Hepatocyte (in vitro differentiated cells): ENCODE data around the gene ERFL. TPM values are rescaled to one million over a fixed set of nuclear protein-coding genes. Genes with fewer than 3 reads are reported as not detected.

ENCODE experiments used
- DNase-seq: peaks from one replicate; pipeline ENCODE4 v3.0.0-alpha.2; 2016; ENCODE audit warnings: low spot score
- H2AFZ ChIP-seq: fragments of 200-600 bp; sonication (generic); 2 replicates; pipeline ENCODE4 v1.6.0; 2016; ENCODE audit warnings: antibody characterized with exemption, mild to moderate bottlenecking
- H3K27ac ChIP-seq: fragments of 200-600 bp; sonication (generic); 2 replicates; pipeline ENCODE4 v1.5.1; 2016; ENCODE audit warnings: mild to moderate bottlenecking
- H3K27me3 ChIP-seq: fragments of 200-600 bp; sonication (generic); 2 replicates; pipeline ENCODE4 v1.6.1; 2016
- H3K36me3 ChIP-seq: fragments of 200-600 bp; sonication (generic); replicated peaks from 2 replicates; pipeline ENCODE4 v1.5.1; 2016; ENCODE audit warnings: low read depth; ENCODE audit not compliant: insufficient read depth
- H3K4me1 ChIP-seq: fragments of 200-600 bp; sonication (generic); 2 replicates; pipeline ENCODE4 v1.5.1; 2016; ENCODE audit warnings: mild to moderate bottlenecking, moderate library complexity; ENCODE audit not compliant: insufficient read depth
- H3K4me2 ChIP-seq: fragments of 200-600 bp; sonication (generic); 2 replicates; pipeline ENCODE4 v1.6.0; 2016
- H3K4me3 ChIP-seq: fragments of 200-600 bp; sonication (generic); 2 replicates; pipeline ENCODE4 v1.5.1; 2016; ENCODE audit warnings: mild to moderate bottlenecking
- H3K79me2 ChIP-seq: fragments of 200-600 bp; sonication (generic); 2 replicates; pipeline ENCODE4 v1.6.0; 2017; ENCODE audit warnings: mild to moderate bottlenecking
- H3K9me2 ChIP-seq: fragments of 200-600 bp; sonication (generic); replicated peaks from 2 replicates; pipeline ENCODE4 v1.6.0; 2017; ENCODE audit warnings: mild to moderate bottlenecking; ENCODE audit not compliant: insufficient read depth
- H3K9me3 ChIP-seq: fragments of 200-600 bp; sonication (generic); 2 replicates; pipeline ENCODE4 v1.5.1; 2016; ENCODE audit warnings: low read depth, mild to moderate bottlenecking
- H4K20me1 ChIP-seq: fragments of 200-600 bp; sonication (generic); 2 replicates; pipeline ENCODE4 v1.6.0; 2016; ENCODE audit warnings: mild to moderate bottlenecking; ENCODE audit not compliant: insufficient read depth, poor library complexity, severe bottlenecking
- CTCF ChIP-seq: fragments of 200-600 bp; sonication (generic); IDR thresholded peaks from 2 replicates; pipeline ENCODE4 v1.5.1; 2016; ENCODE audit warnings: antibody characterized with exemption, mild to moderate bottlenecking; ENCODE audit not compliant: poor library complexity
- EZH2 ChIP-seq: fragments of 200-600 bp; sonication (generic); IDR thresholded peaks from 2 replicates; pipeline ENCODE4 v1.6.1; 2016; ENCODE audit warnings: antibody characterized with exemption, mild to moderate bottlenecking, borderline replicate concordance
- EZH2phosphoT487 ChIP-seq: fragments of 200-600 bp; sonication (generic); IDR thresholded peaks from one replicate; pipeline ENCODE4 v1.6.1; 2018; ENCODE audit warnings: antibody characterized with exemption, mild to moderate bottlenecking, low read depth, moderate library complexity; ENCODE audit not compliant: unreplicated experiment, severe bottlenecking
- WGBS: methylation state at CpG from one replicate; pipeline ENCODE4 v1.1.6; 2016; ENCODE audit warnings: low lambda C conversion rate; ENCODE audit errors: missing lambda C conversion rate; 5-methylcytosine and 5-hydroxymethylcytosine counted together
- polyA plus RNA-seq: library from polyadenylated mRNA; unstranded; fragments of >200 nt; fragmentation: Nextera tagmentation; extraction: Ambion mirVana; gene quantifications from 2 replicates; pipeline ENCODE4 v1.2.1, GENCODE V29; 2016
- total RNA-seq: library from RNA; depleted of rRNA; stranded (reverse); fragments of >200 nt; gene quantifications from 2 replicates; pipeline ENCODE4 v1.2.3, GENCODE V29; 2014

The ERFL gene
- total and polyA plus RNA-seq, 2 experiments from 2014 or later = 0.53 TPM; not detected in 1

DNA sequence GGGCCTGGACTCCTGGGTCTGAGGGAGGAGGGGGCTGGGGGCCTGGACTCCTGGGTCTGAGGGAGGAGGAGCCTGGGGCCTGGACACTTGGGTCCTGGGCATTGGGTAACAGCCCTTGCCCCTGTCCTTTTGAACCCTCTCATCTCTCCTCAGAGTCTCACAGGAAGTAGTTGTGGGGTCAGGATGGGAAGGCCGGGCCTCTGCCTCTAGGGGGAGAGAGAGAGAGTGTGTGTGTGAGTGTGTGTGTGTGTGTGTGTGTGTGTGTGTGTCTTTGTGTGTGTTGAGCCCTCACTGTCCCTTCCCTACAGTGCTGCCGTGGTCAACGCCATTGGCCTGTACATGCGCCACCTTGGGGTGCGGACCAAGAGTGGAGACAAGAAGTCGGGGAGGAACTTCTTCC, 34.4 kb downstream of the ERFL start:
- no peaks in the 10 kb centered on the region for H3K36me3 ChIP-seq
- H3K27ac ChIP-seq = no peak overlapping the region
- no peak overlapping the region for H3K4me2 ChIP-seq
- no peak overlapping the region for H2AFZ ChIP-seq
- no peaks in the 10 kb centered on the region for H3K9me2 ChIP-seq
- WGBS = 83% methylated on average over 6 of the region's 6 CpGs
- no peaks in the 10 kb centered on the region for H3K27me3 ChIP-seq
- H4K20me1 ChIP-seq = no peaks in the 10 kb centered on the region
- no peaks in the 10 kb centered on the region for H3K9me3 ChIP-seq
- no peaks in the 10 kb centered on the region for H3K79me2 ChIP-seq
- TF ChIP-seq CTCF (no peak), EZH2 (no peak), EZH2phosphoT487 (no peak)
- H3K4me1 ChIP-seq = no peaks in the 10 kb centered on the region
- no peak overlapping the region for H3K4me3 ChIP-seq
- DNase-seq = no peak

GRCh38 chr19:41892173-41892902, 35.9 kb downstream of the ERFL start:
- DNase-seq = no peak
- Histone ChIP-seq H3K4me3 (no peak overlapping the region), H3K27ac (no peak overlapping the region), H3K79me2 (no peaks in the 10 kb centered on the region), H3K9me3 (no peaks in the 10 kb centered on the region), H3K36me3 (no peaks in the 10 kb centered on the region), H3K9me2 (no peaks in the 10 kb centered on the region), H3K27me3 (no peaks in the 10 kb centered on the region), H3K4me2 (no peak overlapping the region), H3K4me1 (peaks cover 3% of the 10 kb centered on the region), H2AFZ (no peak overlapping the region), H4K20me1 (no peaks in the 10 kb centered on the region)
- TF ChIP-seq EZH2 = no peak
- TF ChIP-seq CTCF = no peak
- TF ChIP-seq EZH2phosphoT487 = no peak
- WGBS = 94% methylated on average over 30 of the region's 34 CpGs

- no peaks in the 10 kb centered on the region for H3K27me3 ChIP-seq
Measured at GRCh38 chr19:41890936-41891335, 37.3 kb downstream of the ERFL start.

More at GRCh38 chr19:41890936-41891335, 37.3 kb downstream of the ERFL start:
- DNase-seq = no peak
- H3K4me3 ChIP-seq = no peak overlapping the region
- 98% methylated on average over 4 of the region's 4 CpGs for WGBS
- H3K4me1 ChIP-seq = peaks cover 7% of the 10 kb centered on the region
- H3K27ac ChIP-seq = no peak overlapping the region
- no peaks in the 10 kb centered on the region for H4K20me1 ChIP-seq
- TF ChIP-seq EZH2 (no peak), EZH2phosphoT487 (no peak), CTCF (no peak)
- no peaks in the 10 kb centered on the region for H3K9me3 ChIP-seq
- peaks cover 11% of the 10 kb centered on the region for H3K79me2 ChIP-seq
- H3K9me2 ChIP-seq = no peaks in the 10 kb centered on the region
- H3K36me3 ChIP-seq = no peaks in the 10 kb centered on the region
- no peak overlapping the region for H3K4me2 ChIP-seq
- no peak overlapping the region for H2AFZ ChIP-seq
